SK-N-SH treated with all-trans-retinoic acid at 6 μM for 48 hours (cell line): ENCODE data around the gene SOS1.

Experiments used
- GLIS3 ChIP-seq: fragments of 250-450 bp; sonication (Bioruptor Pico); IDR thresholded peaks from 2 replicates; pipeline ENCODE4 v1.5.0; 2020; ENCODE audit warnings: mild to moderate bottlenecking, moderate library complexity
- PATZ1 ChIP-seq: fragments of 250-450 bp; sonication (Bioruptor Pico); IDR thresholded peaks from 2 replicates; pipeline ENCODE4 v1.8.0; 2020; ENCODE audit warnings: mild to moderate bottlenecking, moderate library complexity, borderline replicate concordance
- TCF4 ChIP-seq: fragments of 250-450 bp; sonication (Bioruptor Pico); IDR thresholded peaks from 2 replicates; pipeline ENCODE4 v1.8.0; 2021; ENCODE audit warnings: mild to moderate bottlenecking, moderate library complexity, borderline replicate concordance
- ZFP3 ChIP-seq: fragments of 250-450 bp; sonication (Bioruptor Pico); IDR thresholded peaks from 2 replicates; pipeline ENCODE4 v1.5.0; 2020; ENCODE audit warnings: mild to moderate bottlenecking, moderate library complexity
- ZFP30 ChIP-seq: fragments of 450-650 bp; formaldehyde crosslinking; IDR thresholded peaks from 2 replicates; pipeline ENCODE4 v1.5.0; 2022; ENCODE audit warnings: mild to moderate bottlenecking, moderate library complexity
- ZNF8 ChIP-seq: fragments of 450-650 bp; formaldehyde crosslinking; IDR thresholded peaks from 2 replicates; pipeline ENCODE4 v1.5.0; 2020; ENCODE audit warnings: mild to moderate bottlenecking, moderate library complexity

GRCh38 chr2:39144416-39144815 lies 23.6 kb upstream of the SOS1 start:
- TF ChIP-seq TCF4 (no peak), PATZ1 (CRISPR knock-in tag) (no peak), ZFP3 (CRISPR knock-in tag) (no peak), ZFP30 (no peak), GLIS3 (CRISPR knock-in tag) (no peak), ZNF8 (no peak)
